Subcutaneous abdominal adipose tissue (tissue), 5 donors: ENCODE results near the gene IL6R.
"Not testable (repeated sequence)": the region's sequence is repeated elsewhere in the genome, so short reads cannot be mapped to it uniquely, and the experiment has no call there.

Experiments used
- H3K27ac ChIP-seq: one replicate; pipeline ENCODE4 v1.7.0; 2013; ENCODE audit warnings: low read depth, mild to moderate bottlenecking, inconsistent platforms, low read length, moderate library complexity
- H3K27me3 ChIP-seq, 5 donors: one replicate each; pipeline ENCODE4 v1.7.0; 2013; ENCODE audit warnings: low read length in 5 of 5, inconsistent platforms in 1 of 5; ENCODE audit not compliant: control insufficient read depth in 5 of 5, insufficient read depth in 4 of 5
- H3K36me3 ChIP-seq, 5 donors: one replicate each; pipeline ENCODE4 v1.7.0; 2013; ENCODE audit warnings: low read length in 5 of 5; ENCODE audit not compliant: control insufficient read depth in 5 of 5, insufficient read depth in 5 of 5
- H3K4me1 ChIP-seq, 5 donors: one replicate each; pipeline ENCODE4 v1.7.0; 2013; ENCODE audit warnings: low read length in 5 of 5, mild to moderate bottlenecking in 3 of 5, moderate library complexity in 1 of 5; ENCODE audit not compliant: control insufficient read depth in 5 of 5, insufficient read depth in 5 of 5
- H3K4me3 ChIP-seq, 5 donors: one replicate each; pipeline ENCODE4 v1.7.0; 2013; ENCODE audit warnings: low read length in 5 of 5, low read depth in 1 of 5
- H3K9ac ChIP-seq, 5 donors: one replicate each; pipeline ENCODE4 v1.7.0; 2013; ENCODE audit warnings: low read length in 5 of 5, mild to moderate bottlenecking in 4 of 5, moderate library complexity in 3 of 5
- H3K9me3 ChIP-seq, 5 donors: one replicate each; pipeline ENCODE4 v1.7.0; 2013; ENCODE audit warnings: low read length in 5 of 5; ENCODE audit not compliant: control insufficient read depth in 5 of 5
- donor health status: healthy.
- donor health status: healthy.
- donor health status: healthy.
- donor health status: healthy.
- donor health status: healthy.

The IL6R gene

DNA sequence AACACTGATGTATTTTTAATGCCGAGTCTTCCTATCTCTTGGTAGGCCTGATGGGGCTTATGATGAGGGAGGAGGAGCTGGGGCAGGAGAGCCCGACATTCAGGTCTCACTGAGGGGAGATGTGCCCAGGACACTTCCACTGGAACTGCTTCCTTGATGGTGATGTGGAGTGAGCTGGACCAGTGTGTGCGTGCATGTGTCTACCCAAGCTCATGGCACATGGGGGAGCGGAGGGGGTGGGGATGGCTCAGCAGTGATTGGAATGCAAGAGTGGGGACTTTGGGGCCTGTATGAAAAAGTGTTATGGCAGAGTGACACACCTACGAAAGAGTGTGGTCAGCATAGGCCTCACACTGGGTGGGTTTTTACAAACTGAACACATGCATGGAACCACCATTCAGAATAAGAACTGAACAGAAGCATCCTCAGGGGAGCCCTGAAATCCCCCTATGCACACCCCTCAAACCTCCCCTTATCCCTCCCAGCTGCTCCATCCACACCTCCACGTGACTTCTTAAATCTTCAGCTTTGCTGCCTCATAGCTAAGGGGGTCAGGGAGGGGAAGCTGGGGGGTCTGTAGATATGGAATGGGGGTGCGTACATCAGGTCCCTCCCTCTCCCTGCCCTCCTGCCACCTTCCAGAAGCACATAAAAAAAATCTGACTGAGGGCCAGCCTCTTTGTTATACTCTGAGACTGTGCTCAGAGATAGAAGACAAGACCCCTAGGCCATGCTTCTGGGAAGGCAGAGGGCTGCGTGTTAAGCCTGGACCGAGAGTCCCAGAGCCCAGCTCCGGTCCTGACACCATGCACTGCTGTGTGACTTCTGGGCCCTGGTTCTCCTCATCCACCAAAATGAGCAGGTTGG, 11.6 kb downstream of the IL6R start:
- Histone ChIP-seq H3K9ac (no peak overlapping the region), H3K27me3 (no peaks in the 10 kb centered on the region), H3K4me1 (peaks cover 16 to 52% (median 43%) of the 10 kb centered on the region in 5 donors), H3K27ac (no peak overlapping the region), H3K4me3 (no peak overlapping the region), H3K36me3 (peaks cover 0 to 4% (median 0%) of the 10 kb centered on the region in 5 donors), H3K9me3 (no peaks in the 10 kb centered on the region)

- Histone ChIP-seq H3K27me3 (no peaks in the 10 kb centered on the region), H3K9me3 (no peaks in the 10 kb centered on the region), H3K9ac (no peak overlapping the region), H3K27ac (no peak overlapping the region), H3K36me3 (peaks cover 0 to 4% (median 0%) of the 10 kb centered on the region in 5 donors), H3K4me3 (no peak overlapping the region), H3K4me1 (peaks cover 16 to 55% (median 44%) of the 10 kb centered on the region in 5 donors)
Observed at GRCh38 chr1:154417338-154417608, 12.1 kb downstream of the IL6R start.

- Histone ChIP-seq H3K36me3 (peaks cover 0 to 4% (median 0%) of the 10 kb centered on the region in 5 donors), H3K27me3 (no peaks in the 10 kb centered on the region), H3K4me1 (peaks cover 21 to 65% (median 52%) of the 10 kb centered on the region in 5 donors), H3K4me3 (peak overlapping the region in 1 of 5 donors; percentile 29), H3K27ac (peak overlapping the region; percentile 97), H3K9me3 (no peaks in the 10 kb centered on the region), H3K9ac (peak overlapping the region in 3 of 5 donors; percentile 24 to 71 (median 48))
Observed at GRCh38 chr1:154418062-154418921, 13.1 kb downstream of the IL6R start.

GRCh38 chr1:154418923-154419619, 13.9 kb downstream of the IL6R start:
- Histone ChIP-seq H3K36me3 (peaks cover 0 to 4% (median 0%) of the 10 kb centered on the region in 5 donors), H3K27me3 (no peaks in the 10 kb centered on the region), H3K9me3 (no peaks in the 10 kb centered on the region), H3K4me3 (peak overlapping the region in 3 of 5 donors; percentile 29 to 47 (median 37)), H3K9ac (peak overlapping the region in 4 of 5 donors; percentile 24 to 71 (median 44)), H3K27ac (peak overlapping the region; percentile 97), H3K4me1 (peaks cover 24 to 73% (median 60%) of the 10 kb centered on the region in 5 donors)

GRCh38 chr1:154419620-154420571, 14.8 kb downstream of the IL6R start:
- Histone ChIP-seq H3K27ac (peak overlapping the region; percentile 97), H3K36me3 (peaks cover 0 to 4% (median 0%) of the 10 kb centered on the region in 5 donors), H3K9me3 (no peaks in the 10 kb centered on the region), H3K4me1 (peaks cover 28 to 72% (median 60%) of the 10 kb centered on the region in 5 donors), H3K9ac (peak overlapping the region; percentile 1 to 82 (median 66)), H3K27me3 (no peaks in the 10 kb centered on the region), H3K4me3 (peak overlapping the region in 4 of 5 donors; percentile 37 to 50 (median 44))

DNA sequence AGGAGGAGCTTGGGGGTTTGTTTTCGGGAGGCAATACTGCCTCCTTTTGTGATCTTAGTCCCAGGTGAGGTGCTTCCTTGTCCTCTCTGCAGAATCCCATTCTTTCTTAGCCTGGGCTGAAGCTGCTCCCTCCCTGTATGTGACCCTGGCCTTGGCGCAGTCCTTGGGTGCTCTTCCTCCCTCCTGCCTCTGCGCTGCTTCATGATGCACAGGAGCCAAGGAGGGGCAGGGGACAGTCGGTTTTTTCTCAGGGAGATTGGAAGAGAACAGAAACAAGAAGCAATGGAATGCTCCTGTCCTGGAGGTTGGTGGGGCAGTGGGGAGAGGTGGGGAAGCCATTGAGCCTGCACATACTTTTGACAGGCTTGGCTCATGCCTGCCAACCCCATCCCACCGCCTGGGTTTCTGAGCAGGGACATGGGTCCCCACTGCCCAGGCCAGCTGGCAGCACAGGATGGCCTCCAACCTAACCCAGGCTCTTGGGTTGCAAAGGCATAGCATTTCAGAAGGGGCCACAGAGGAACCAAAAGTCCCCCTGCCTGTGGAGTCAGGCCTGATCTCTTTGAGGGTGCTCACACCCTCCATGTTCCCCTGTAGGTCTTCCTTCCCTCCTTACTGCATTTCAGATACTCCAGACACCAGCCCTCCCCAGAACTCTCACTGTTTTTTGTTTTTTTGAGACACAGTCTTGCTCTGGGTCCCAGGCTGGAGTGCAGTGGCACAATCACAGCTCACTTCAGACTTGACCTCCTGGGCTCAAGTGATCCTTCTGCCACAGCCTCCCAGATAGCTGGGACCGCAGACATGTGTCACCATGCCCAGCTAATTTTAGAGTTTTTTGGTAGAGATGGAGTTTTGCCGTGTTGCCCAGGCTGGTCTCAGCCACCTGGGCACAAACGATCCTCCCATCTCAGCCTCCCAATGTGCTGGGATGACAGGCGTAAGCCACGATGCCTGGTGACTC, 16.1 kb downstream of the IL6R start:
- Histone ChIP-seq H3K36me3 (peaks cover 0 to 4% (median 0%) of the 10 kb centered on the region in 5 donors), H3K4me1 (peaks cover 28 to 70% (median 59%) of the 10 kb centered on the region in 5 donors), H3K4me3 (no peak overlapping the region), H3K9me3 (no peaks in the 10 kb centered on the region), H3K27ac (peak overlapping the region; percentile 67), H3K27me3 (no peaks in the 10 kb centered on the region), H3K9ac (peak overlapping the region in 2 of 5 donors; percentile 11 to 42)

- H3K36me3 ChIP-seq, H3K9me3 ChIP-seq, H3K4me3 ChIP-seq, H3K9ac ChIP-seq, H3K27me3 ChIP-seq: not testable (repeated sequence)
- peaks cover 28 to 70% (median 59%) of the 10 kb centered on the region in 5 donors for H3K4me1 ChIP-seq
- H3K27ac ChIP-seq: peak overlapping the region; percentile 86
Observed at GRCh38 chr1:154422049-154422448, 16.9 kb downstream of the IL6R start.

DNA sequence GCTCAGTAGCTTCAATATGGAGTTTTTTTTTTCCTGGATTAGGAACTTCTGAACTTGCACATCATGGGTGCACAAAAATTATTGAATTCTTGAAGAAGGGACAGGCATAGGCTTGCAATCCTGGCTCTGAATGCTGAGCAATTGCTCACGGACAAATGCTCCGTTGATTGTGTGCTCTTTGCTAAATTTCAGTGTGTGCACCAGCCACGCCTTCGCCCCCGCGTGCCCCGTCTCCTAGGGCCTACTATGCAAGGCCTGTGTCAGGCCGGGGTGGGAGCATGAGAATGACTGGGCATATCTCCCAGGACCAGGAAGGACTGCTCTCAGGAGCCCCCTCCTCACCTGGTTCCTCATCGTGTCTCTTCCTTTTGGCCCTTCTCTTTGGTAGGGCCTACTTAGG, 17.4 kb downstream of the IL6R start:
- Histone ChIP-seq H3K36me3 (no peaks in the 10 kb centered on the region), H3K4me3 (no peak overlapping the region), H3K27ac (peak overlapping the region; percentile 86), H3K27me3 (no peaks in the 10 kb centered on the region), H3K9ac (peak overlapping the region in 2 of 5 donors; percentile 48 to 71), H3K4me1 (peaks cover 28 to 72% (median 62%) of the 10 kb centered on the region in 5 donors), H3K9me3 (no peaks in the 10 kb centered on the region)
